ENCODE data around the gene CLEC16A. TPM values are rescaled to one million over a fixed set of nuclear protein-coding genes. Genes with fewer than 3 reads are reported as not detected.

The CLEC16A gene
- total RNA-seq, 4 donors from 2014 or later = 38.2 to 153 (median 92.7) TPM

GRCh38 chr16:11225677-11226549, 281.5 kb downstream of the CLEC16A start:
- intact Hi-C loops (cut with DNase I; ENCODE audit: low total_unique reads) = no loop called here
- H3K27me3 ChIP-seq = no peaks in the 10 kb centered on the region
- no peak overlapping the region for H3K4me3 ChIP-seq
- peak overlapping the region; percentile 57 to 67 (median 64) for H3K27ac ChIP-seq
- 74 to 80% methylated on average over 1 to 15 of the region's 18 CpGs for WGBS, 2 donors (ENCODE audit: low coverage in 1 of 2)
- peaks cover 0 to 23% (median 4%) of the 10 kb centered on the region in 4 donors for H3K4me1 ChIP-seq
- TF ChIP-seq CTCF (IDR thresholded peaks at IDR 0.05) (no peak), POLR2A (IDR thresholded peaks at IDR 0.05) (no peak), EP300 (IDR thresholded peaks at IDR 0.05; ENCODE audit: low read depth) (no peak), POLR2AphosphoS5 (IDR thresholded peaks at IDR 0.05) (no peak)
- in situ Hi-C loops (cut with MboI; ENCODE audit: low pct_ligation_motif_present in 1 of 4, low pct_unique_long_range_greater_than_20kb in 1 of 4, low sequenced_read_pairs in 3 of 4) = no loop called here
- no peaks in the 10 kb centered on the region for H3K9me3 ChIP-seq
- no peaks in the 10 kb centered on the region for H3K36me3 ChIP-seq
- no peak for DNase-seq

GRCh38 chr16:11229432-11229831, 285.1 kb downstream of the CLEC16A start:
- no peaks in the 10 kb centered on the region for H3K36me3 ChIP-seq
- 65 to 88% methylated on average over 5 of the region's 5 CpGs for WGBS, 2 donors (ENCODE audit: low coverage in 1 of 2)
- DNase-seq = no peak
- intact Hi-C loops (cut with DNase I; ENCODE audit: low total_unique reads) = no loop called here
- in situ Hi-C loops (cut with MboI; ENCODE audit: low pct_ligation_motif_present in 1 of 4, low pct_unique_long_range_greater_than_20kb in 1 of 4, low sequenced_read_pairs in 3 of 4) = no loop called here
- no peak overlapping the region for H3K27ac ChIP-seq
- H3K27me3 ChIP-seq = no peaks in the 10 kb centered on the region
- TF ChIP-seq POLR2A (IDR thresholded peaks at IDR 0.05) (no peak), POLR2AphosphoS5 (IDR thresholded peaks at IDR 0.05) (no peak), CTCF (IDR thresholded peaks at IDR 0.05) (no peak), EP300 (IDR thresholded peaks at IDR 0.05; ENCODE audit: low read depth) (no peak)
- no peaks in the 10 kb centered on the region for H3K9me3 ChIP-seq
- no peak overlapping the region for H3K4me3 ChIP-seq
- H3K4me1 ChIP-seq = peaks cover 0 to 21% (median 2%) of the 10 kb centered on the region in 4 donors

GRCh38 chr16:11229906-11230305, 285.5 kb downstream of the CLEC16A start:
- intact Hi-C loops (cut with DNase I; ENCODE audit: low total_unique reads) = no loop called here
- no peaks in the 10 kb centered on the region for H3K36me3 ChIP-seq
- no peaks in the 10 kb centered on the region for H3K9me3 ChIP-seq
- no peak overlapping the region for H3K27ac ChIP-seq
- no peak for TF ChIP-seq POLR2AphosphoS5 (IDR thresholded peaks at IDR 0.05)
- H3K27me3 ChIP-seq = no peaks in the 10 kb centered on the region
- 40 to 64% methylated on average over 1 to 4 of the region's 4 CpGs for WGBS, 2 donors (ENCODE audit: low coverage in 1 of 2)
- in situ Hi-C loops (cut with MboI; ENCODE audit: low pct_ligation_motif_present in 1 of 4, low pct_unique_long_range_greater_than_20kb in 1 of 4, low sequenced_read_pairs in 3 of 4) = no loop called here
- peaks cover 0 to 16% (median 2%) of the 10 kb centered on the region in 4 donors for H3K4me1 ChIP-seq
- DNase-seq = peak; percentile 43
- no peak overlapping the region for H3K4me3 ChIP-seq

GRCh38 chr16:11231367-11231970, 287.1 kb downstream of the CLEC16A start:
- intact Hi-C loops (cut with DNase I; ENCODE audit: low total_unique reads) = no loop called here
- in situ Hi-C loops (cut with MboI; ENCODE audit: low pct_ligation_motif_present in 1 of 4, low pct_unique_long_range_greater_than_20kb in 1 of 4, low sequenced_read_pairs in 3 of 4) = no loop called here
- Histone ChIP-seq H3K9me3 (no peaks in the 10 kb centered on the region), H3K27me3 (no peaks in the 10 kb centered on the region), H3K27ac (no peak overlapping the region), H3K4me3 (no peak overlapping the region), H3K4me1 (peaks cover 0 to 11% (median 5%) of the 10 kb centered on the region in 4 donors), H3K36me3 (no peaks in the 10 kb centered on the region)
- DNase-seq = no peak
- no peak for TF ChIP-seq CTCF (IDR thresholded peaks at IDR 0.05)
- TF ChIP-seq POLR2A (IDR thresholded peaks at IDR 0.05) = no peak
- TF ChIP-seq POLR2AphosphoS5 (IDR thresholded peaks at IDR 0.05) = no peak
- no peak for TF ChIP-seq EP300 (IDR thresholded peaks at IDR 0.05; ENCODE audit: low read depth)
- 73 to 83% methylated on average over 2 to 10 of the region's 10 CpGs for WGBS, 2 donors (ENCODE audit: low coverage in 1 of 2)

Other genes starting within 250 kb of the CLEC16A start
- 1 to 10 TPM in 1 of 4 donors, not detected in 3; 2.5 TPM for gene TEKT5, start 249.6 kb upstream of the CLEC16A start, total RNA-seq
- gene NUBP1, start 200.7 kb upstream of the CLEC16A start, total RNA-seq = 10 to 100 TPM; 11.6 to 23.8 (median 22.5) TPM
- under 1 TPM in 2 of 4 donors, not detected in 2; 0.14 to 0.16 TPM for gene TVP23A, start 125.8 kb upstream of the CLEC16A start, total RNA-seq
- gene CIITA, start 67.4 kb upstream of the CLEC16A start, total RNA-seq = 10 to 100 TPM in 2 of 4 donors, 1 to 10 TPM in 2; 1.2 to 26.9 (median 13.9) TPM
- 10 to 100 TPM; 36.2 to 76.4 (median 56.0) TPM for gene DEXI, start 2.1 kb upstream of the CLEC16A start, total RNA-seq

Measured in transverse colon (tissue), 4 donors.